Panc1 (cell line): ENCODE data around the gene HPCAL1. TPM values are rescaled to one million over a fixed set of nuclear protein-coding genes. Genes with fewer than 3 reads are reported as not detected.

Source experiments
- ATAC-seq: fragments of 200-7000 bp; cut with Tn5 transposase; 2 replicates; pipeline ENCODE4 v1.9.1; 2020; ENCODE audit warnings: mild to moderate bottlenecking, moderate library complexity
- BruUV-seq: library from RNA; stranded (reverse); fragments of 400-500 nt; replicated peaks from 2 replicates; lab custom pipeline; 2021; lab: Mats Ljungman, UMichigan
- CTCF ChIA-PET: fragments of 300-600 bp; sonication (Branson Sonifier 250); formaldehyde crosslinking; loops from one replicate; lab custom pipeline; 2022; ENCODE audit warnings: antibody characterized with exemption; lab: Charles Lee
- POLR2A ChIA-PET: fragments of 300-600 bp; sonication (Branson Sonifier 250); formaldehyde crosslinking; loops from one replicate; lab custom pipeline; 2022; ENCODE audit warnings: antibody characterized with exemption; lab: Charles Lee
- DNase-seq: peaks from one replicate; pipeline ENCODE4 v3.0.0-alpha.2; 2010; ENCODE audit warnings: low read depth, low spot score
- H3K27ac ChIP-seq: 2 replicates; pipeline ENCODE4 v1.5.1; 2011; ENCODE audit warnings: mild to moderate bottlenecking, low read length, inconsistent platforms
- H3K27me3 ChIP-seq: fragments of 200-500 bp; sonication (Bioruptor generic); 2 replicates; pipeline ENCODE4 v1.6.0; 2014; ENCODE audit warnings: low read length, inconsistent platforms; ENCODE audit not compliant: control insufficient read depth, insufficient read depth
- H3K36me3 ChIP-seq: fragments of 200-500 bp; sonication (Bioruptor generic); 2 replicates; pipeline ENCODE4 v1.5.1; 2014; ENCODE audit warnings: inconsistent platforms, mild to moderate bottlenecking, low read length, moderate library complexity; ENCODE audit not compliant: control insufficient read depth, insufficient read depth
- H3K4me1 ChIP-seq: 2 replicates; pipeline ENCODE4 v1.5.1; 2011; ENCODE audit warnings: inconsistent platforms, mild to moderate bottlenecking, low read length, moderate library complexity; ENCODE audit not compliant: control insufficient read depth, insufficient read depth
- H3K4me3 ChIP-seq, 2 experiments: 2 replicates each; pipeline ENCODE4 v1.5.1; 2011 to 2012; ENCODE audit warnings: low read depth in 2 of 2, low read length in 2 of 2, mild to moderate bottlenecking in 2 of 2, inconsistent platforms in 1 of 2, moderate library complexity in 1 of 2
- H3K9me3 ChIP-seq: fragments of 200-500 bp; sonication (Bioruptor generic); 2 replicates; pipeline ENCODE4 v1.5.1; 2014; ENCODE audit warnings: low read depth, mild to moderate bottlenecking, inconsistent platforms, low read length, moderate library complexity; ENCODE audit not compliant: control insufficient read depth, insufficient read depth
- CTCF ChIP-seq: fragments of 450-650 bp; IDR thresholded peaks from 2 replicates; pipeline ENCODE4 v1.5.1; 2017; ENCODE audit warnings: mild to moderate bottlenecking
- POLR2AphosphoS5 ChIP-seq: IDR thresholded peaks from 2 replicates; pipeline ENCODE4 v1.6.1; 2012; ENCODE audit warnings: mild to moderate bottlenecking, low read depth, low read length, moderate library complexity
- TCF7L2 ChIP-seq: IDR thresholded peaks from 2 replicates; pipeline ENCODE4 v1.6.1; 2011; ENCODE audit warnings: mild to moderate bottlenecking, low read depth, low read length, inconsistent platforms
- in situ Hi-C: cut with HindIII; loops from 2 replicates; pipeline ENCODE4 v1.10.0; 2016; ENCODE audit warnings: low sequenced_read_pairs, low pct_unique_long_range_greater_than_20kb
- intact Hi-C: fragments of 100-400 bp; cut with micrococcal nuclease; formaldehyde crosslinking; loops from one replicate; pipeline ENCODE4 v1.10.0; 2022; ENCODE audit not compliant: unreplicated experiment
- total RNA-seq: library from RNA; stranded (reverse); gene quantifications from one replicate; pipeline ENCODE4 v1.2.1, GENCODE V29; 2021; ENCODE audit not compliant: unreplicated experiment

HPCAL1 gene
- total RNA-seq, 1 experiment from 2014 or later, result 234 TPM

GRCh38 chr2:10354399-10354798 lies 51.7 kb downstream of the HPCAL1 start:
- Histone ChIP-seq H3K36me3 (no peaks in the 10 kb centered on the region), H3K9me3 (no peaks in the 10 kb centered on the region), H3K4me1 (peaks cover 44% of the 10 kb centered on the region), H3K27ac (no peak overlapping the region), H3K27me3 (no peaks in the 10 kb centered on the region), H3K4me3 (no peak overlapping the region)
- no peak for ATAC-seq
- ChIA-PET CTCF (interaction anchor here (1.0 kb wide), 1 partner anchor 55 kb away, joined by 3 read pairs; no protein-coding TSS in a partner anchor), POLR2A (interaction anchor here (0.5 kb wide), 1 partner anchor 30 kb away, joined by 6 read pairs; no protein-coding TSS in a partner anchor)
- BruUV-seq, result no TSS peak
- in situ Hi-C loops, result no loop called here
- intact Hi-C loops, result no loop called here
- no peak for DNase-seq
- TF ChIP-seq TCF7L2, result no peak

- in situ Hi-C loops (no loop called here), intact Hi-C loops (no loop called here)
- Histone ChIP-seq H3K4me1 (peaks cover 51% of the 10 kb centered on the region), H3K36me3 (no peaks in the 10 kb centered on the region), H3K27ac (peak overlapping the region; percentile 68), H3K27me3 (no peaks in the 10 kb centered on the region), H3K9me3 (no peaks in the 10 kb centered on the region), H3K4me3 (no peak overlapping the region)
- ChIA-PET POLR2A (interaction anchor here (0.6 kb wide), 1 partner anchor 47 kb away, joined by 8 read pairs; no protein-coding TSS in a partner anchor), CTCF (interaction anchor here (0.8 kb wide), 1 partner anchor 13 kb away, joined by 3 read pairs; no protein-coding TSS in a partner anchor)
- no TSS peak for BruUV-seq
- TF ChIP-seq CTCF, result no peak
- DNase-seq (no peak), ATAC-seq (peak; percentile 39; the same call in 1 of the 2 replicates)
These were observed 53.1 kb downstream of the HPCAL1 start for GRCh38 chr2:10355471-10356438.

- no TSS peak for BruUV-seq
- ChIA-PET POLR2A (no interaction called here), CTCF (interaction anchor here (0.8 kb wide), 1 partner anchor 14 kb away, joined by 3 read pairs; no protein-coding TSS in a partner anchor)
- ATAC-seq (no peak), DNase-seq (no peak)
- in situ Hi-C loops, result no loop called here
- no peak for TF ChIP-seq POLR2AphosphoS5
- H3K27ac ChIP-seq, result peak overlapping the region; percentile 68; the same call in 1 of the 2 replicates
- no peaks in the 10 kb centered on the region for H3K36me3 ChIP-seq
- H3K9me3 ChIP-seq, result no peaks in the 10 kb centered on the region
- intact Hi-C loops, result no loop called here
- H3K4me3 ChIP-seq, result no peak overlapping the region
- peaks cover 56% of the 10 kb centered on the region for H3K4me1 ChIP-seq
- no peaks in the 10 kb centered on the region for H3K27me3 ChIP-seq
These were observed 53.7 kb downstream of the HPCAL1 start for GRCh38 chr2:10356439-10356811.
